ENCODE measurements around the gene TIGD3. TPM values are rescaled to one million over a fixed set of nuclear protein-coding genes. Genes with fewer than 3 reads are reported as not detected.

The TIGD3 gene
- total RNA-seq, 1 donor from 2014 or later: 0.20 TPM

DNA sequence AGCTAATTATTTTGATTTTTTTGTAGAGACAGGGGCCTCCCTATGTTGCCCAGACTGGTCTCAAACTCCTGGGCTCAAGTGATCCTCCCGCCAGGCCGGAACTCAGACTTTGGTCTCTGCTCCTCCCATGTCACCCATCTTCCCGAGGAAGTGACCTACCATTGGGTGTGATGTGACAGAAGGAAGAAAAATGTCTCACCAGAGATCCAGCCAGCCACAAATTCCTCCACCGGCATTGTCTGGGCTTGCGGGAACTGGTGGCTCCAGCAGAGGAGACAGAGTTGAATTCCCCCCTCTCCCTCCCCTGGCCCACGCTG is 27.1 kb downstream of the TIGD3 start:
- no peaks in the 10 kb centered on the region for H3K9me3 Mint-ChIP-seq (ENCODE audit: unreplicated experiment)
- Histone ChIP-seq H3K36me3 (ENCODE audit: insufficient read depth, low read length) (no peaks in the 10 kb centered on the region), H3K4me2 (ENCODE audit: low read length) (peak overlapping the region; percentile 85), H2AFZ (ENCODE audit: low read depth, low read length) (peak overlapping the region; percentile 64), H3K4me3 (ENCODE audit: insufficient read depth, low read depth, low read length) (no peak overlapping the region), H3K79me2 (ENCODE audit: insufficient read depth, low read length) (peaks cover 2% of the 10 kb centered on the region), H3K9me3 (ENCODE audit: insufficient read depth, low read depth, low read length) (no peaks in the 10 kb centered on the region), H4K20me1 (ENCODE audit: insufficient read depth, low read length) (no peaks in the 10 kb centered on the region), H3K27me3 (ENCODE audit: insufficient read depth, low read length) (no peaks in the 10 kb centered on the region), H3K9ac (ENCODE audit: low read length) (peak overlapping the region; percentile 86), H3K27ac (ENCODE audit: low read depth, low read length) (peak overlapping the region; percentile 98), H3K4me1 (ENCODE audit: insufficient read depth, low read length) (peaks cover 31% of the 10 kb centered on the region)
- TF ChIP-seq EZH2 (IDR thresholded peaks at IDR 0.05; ENCODE audit: insufficient read depth, low read length): no peak
- TF ChIP-seq, protein P1, sequence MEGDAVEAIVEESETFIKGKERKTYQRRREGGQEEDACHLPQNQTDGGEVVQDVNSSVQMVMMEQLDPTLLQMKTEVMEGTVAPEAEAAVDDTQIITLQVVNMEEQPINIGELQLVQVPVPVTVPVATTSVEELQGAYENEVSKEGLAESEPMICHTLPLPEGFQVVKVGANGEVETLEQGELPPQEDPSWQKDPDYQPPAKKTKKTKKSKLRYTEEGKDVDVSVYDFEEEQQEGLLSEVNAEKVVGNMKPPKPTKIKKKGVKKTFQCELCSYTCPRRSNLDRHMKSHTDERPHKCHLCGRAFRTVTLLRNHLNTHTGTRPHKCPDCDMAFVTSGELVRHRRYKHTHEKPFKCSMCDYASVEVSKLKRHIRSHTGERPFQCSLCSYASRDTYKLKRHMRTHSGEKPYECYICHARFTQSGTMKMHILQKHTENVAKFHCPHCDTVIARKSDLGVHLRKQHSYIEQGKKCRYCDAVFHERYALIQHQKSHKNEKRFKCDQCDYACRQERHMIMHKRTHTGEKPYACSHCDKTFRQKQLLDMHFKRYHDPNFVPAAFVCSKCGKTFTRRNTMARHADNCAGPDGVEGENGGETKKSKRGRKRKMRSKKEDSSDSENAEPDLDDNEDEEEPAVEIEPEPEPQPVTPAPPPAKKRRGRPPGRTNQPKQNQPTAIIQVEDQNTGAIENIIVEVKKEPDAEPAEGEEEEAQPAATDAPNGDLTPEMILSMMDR (IDR thresholded peaks at IDR 0.05; ENCODE audit: insufficient read depth, low read depth, low read length): no peak
- FAIRE-seq (no peak), DNase-seq (ENCODE audit: low read depth) (peak; percentile 80)
- H3K36me3 Mint-ChIP-seq (ENCODE audit: low read depth, unreplicated experiment): no peaks in the 10 kb centered on the region
- peaks cover 34% of the 10 kb centered on the region for H3K4me1 Mint-ChIP-seq (ENCODE audit: low read depth, unreplicated experiment)
- peak overlapping the region; percentile 54 for H3K4me3 Mint-ChIP-seq (ENCODE audit: unreplicated experiment)
- peak overlapping the region; percentile 98 for H3K27ac Mint-ChIP-seq (ENCODE audit: unreplicated experiment)
- no peaks in the 10 kb centered on the region for H3K27me3 Mint-ChIP-seq (ENCODE audit: low read depth, unreplicated experiment)

DNA sequence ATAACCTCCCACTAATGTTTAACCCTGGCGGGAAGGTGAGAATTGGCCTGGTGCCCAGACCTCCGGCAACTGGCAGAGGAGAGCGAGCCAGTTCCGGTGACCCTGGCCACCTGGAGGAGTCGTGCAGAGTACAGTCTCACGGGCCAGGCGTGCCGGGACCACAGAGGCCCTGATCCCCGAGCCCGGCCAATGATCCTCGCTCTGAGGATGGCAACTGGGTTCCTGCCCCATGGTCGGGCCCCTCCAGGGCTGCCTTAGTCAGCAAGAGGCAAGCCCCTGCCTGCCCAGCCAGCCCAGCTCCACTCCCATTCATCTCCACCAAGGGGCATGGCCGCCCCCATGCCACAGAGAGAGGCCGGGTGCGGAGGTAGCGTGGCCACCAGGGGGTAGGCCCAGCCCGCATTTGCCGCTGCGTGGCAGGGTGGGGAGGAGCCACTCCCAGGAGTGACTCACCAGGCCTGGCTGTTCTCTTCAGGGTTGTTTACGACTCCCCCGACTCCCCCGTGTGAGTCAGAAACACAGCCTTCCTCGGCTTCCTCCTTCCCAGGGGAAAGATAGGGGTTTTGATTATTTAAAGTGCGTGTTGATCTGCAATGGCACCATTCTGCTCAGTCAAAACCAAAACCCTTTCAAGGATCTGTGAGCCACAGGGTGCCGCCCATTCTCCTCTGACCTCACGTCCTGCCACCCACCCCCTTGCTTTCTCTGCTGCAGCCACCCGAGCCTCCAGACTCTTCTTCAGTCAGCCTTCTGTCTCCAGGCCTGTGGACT is 27.7 kb downstream of the TIGD3 start, which contains the start of gene SLC25A45:
Gene SLC25A45 (minus strand): TSS at position 614 of the 771 bp plus-strand sequence. CDS start 695 bp downstream, outside the sequence.
- Histone ChIP-seq H3K4me2 (ENCODE audit: low read length) (peak within 1 kb of the TSS; percentile 85), H4K20me1 (ENCODE audit: insufficient read depth, low read length) (no peaks in the 10 kb centered on the region), H2AFZ (ENCODE audit: low read depth, low read length) (peak within 1 kb of the TSS; percentile 64), H3K27me3 (ENCODE audit: insufficient read depth, low read length) (no peaks in the 10 kb centered on the region), H3K4me1 (ENCODE audit: insufficient read depth, low read length) (peaks cover 34% of the 10 kb centered on the region), H3K27ac (ENCODE audit: low read depth, low read length) (peak within 1 kb of the TSS; percentile 98), H3K4me3 (ENCODE audit: insufficient read depth, low read depth, low read length) (peak within 1 kb of the TSS; percentile 20), H3K36me3 (ENCODE audit: insufficient read depth, low read length) (no peaks in the 10 kb centered on the region), H3K9me3 (ENCODE audit: insufficient read depth, low read depth, low read length) (no peaks in the 10 kb centered on the region), H3K79me2 (ENCODE audit: insufficient read depth, low read length) (peaks cover 8% of the 10 kb centered on the region), H3K9ac (ENCODE audit: low read length) (peak within 1 kb of the TSS; percentile 86)
- peak; percentile 96 for DNase-seq (ENCODE audit: low read depth)
- Mint-ChIP-seq H3K4me3 (ENCODE audit: unreplicated experiment) (peak within 1 kb of the TSS; percentile 54), H3K36me3 (ENCODE audit: low read depth, unreplicated experiment) (no peaks in the 10 kb centered on the region), H3K27ac (ENCODE audit: unreplicated experiment) (peak within 1 kb of the TSS; percentile 98), H3K27me3 (ENCODE audit: low read depth, unreplicated experiment) (no peaks in the 10 kb centered on the region), H3K4me1 (ENCODE audit: low read depth, unreplicated experiment) (peaks cover 34% of the 10 kb centered on the region), H3K9me3 (ENCODE audit: unreplicated experiment) (no peaks in the 10 kb centered on the region)
- peak; percentile 29 for FAIRE-seq
- TF ChIP-seq, protein P1 (IDR thresholded peaks at IDR 0.05; ENCODE audit: insufficient read depth, low read depth, low read length): peak; percentile 32
- no peak for TF ChIP-seq EZH2 (IDR thresholded peaks at IDR 0.05; ENCODE audit: insufficient read depth, low read length)
